HG02970 (cell line): ENCODE measurements around the gene SPPL3.
"Not testable (repeated sequence)": the region's sequence is repeated elsewhere in the genome, so short reads cannot be mapped to it uniquely, and the experiment has no call there.

ENCODE experiments used
- ATAC-seq: cut with Tn5 transposase; IDR thresholded peaks from one replicate; pipeline ENCODE4 v1.9.1; 2021; ENCODE audit warnings: mild to moderate bottlenecking, moderate library complexity, moderate number of reproducible peaks; ENCODE audit not compliant: unreplicated experiment, low FRiP score

SPPL3 gene

GRCh38 chr12:120793357-120793756, 110.8 kb downstream of the SPPL3 start:
- ATAC-seq, result no peak

- ATAC-seq, result not testable (repeated sequence)
Observed at GRCh38 chr12:120792456-120792855, 111.7 kb downstream of the SPPL3 start.

GRCh38 chr12:120791669-120792176, 112.4 kb downstream of the SPPL3 start:
- no peak for ATAC-seq

- no peak for ATAC-seq
Observed at GRCh38 chr12:120790114-120790513, 114.0 kb downstream of the SPPL3 start.

GRCh38 chr12:120787889-120788288, 116.3 kb downstream of the SPPL3 start:
- no peak for ATAC-seq

- no peak for ATAC-seq
Observed at GRCh38 chr12:120784804-120785203, 119.4 kb downstream of the SPPL3 start.

- ATAC-seq, result no peak
Observed at GRCh38 chr12:120783197-120783596, 121.0 kb downstream of the SPPL3 start.

- ATAC-seq, result no peak
Observed at GRCh38 chr12:120775862-120776552, 128.2 kb downstream of the SPPL3 start.

GRCh38 chr12:120774169-120774916, 129.8 kb downstream of the SPPL3 start:
- ATAC-seq, result no peak

- no peak for ATAC-seq
Observed at GRCh38 chr12:120771097-120771496, 133.1 kb downstream of the SPPL3 start.

GRCh38 chr12:120767071-120768024, 136.8 kb downstream of the SPPL3 start:
- ATAC-seq, result no peak

GRCh38 chr12:120766566-120766965, 137.6 kb downstream of the SPPL3 start:
- ATAC-seq, result no peak

GRCh38 chr12:120764816-120765215, 139.3 kb downstream of the SPPL3 start:
- no peak for ATAC-seq

- no peak for ATAC-seq
Observed at GRCh38 chr12:120763250-120763649, 140.9 kb downstream of the SPPL3 start.

- ATAC-seq, result no peak
Observed at GRCh38 chr12:120762086-120762485, 142.1 kb downstream of the SPPL3 start.

GRCh38 chr12:120761519-120761934, 142.6 kb downstream of the SPPL3 start:
- ATAC-seq, result no peak

GRCh38 chr12:120760349-120761254, 143.6 kb downstream of the SPPL3 start:
- ATAC-seq, result no peak

GRCh38 chr12:120759591-120760348, 144.4 kb downstream of the SPPL3 start:
- no peak for ATAC-seq
